Activated CD8-positive, alpha-beta memory T cell treated with anti-CD3 and anti-CD28 coated beads for 48 hours (primary cell): ENCODE measurements around the gene DSCAML1.

Source experiments
- DNase-seq, 3 experiments: peaks; one replicate each; pipeline ENCODE4 v3.0.0-alpha.2; 2020; ENCODE audit warnings: low read depth in 2 of 3, low spot score in 2 of 3

DSCAML1 gene

DNA sequence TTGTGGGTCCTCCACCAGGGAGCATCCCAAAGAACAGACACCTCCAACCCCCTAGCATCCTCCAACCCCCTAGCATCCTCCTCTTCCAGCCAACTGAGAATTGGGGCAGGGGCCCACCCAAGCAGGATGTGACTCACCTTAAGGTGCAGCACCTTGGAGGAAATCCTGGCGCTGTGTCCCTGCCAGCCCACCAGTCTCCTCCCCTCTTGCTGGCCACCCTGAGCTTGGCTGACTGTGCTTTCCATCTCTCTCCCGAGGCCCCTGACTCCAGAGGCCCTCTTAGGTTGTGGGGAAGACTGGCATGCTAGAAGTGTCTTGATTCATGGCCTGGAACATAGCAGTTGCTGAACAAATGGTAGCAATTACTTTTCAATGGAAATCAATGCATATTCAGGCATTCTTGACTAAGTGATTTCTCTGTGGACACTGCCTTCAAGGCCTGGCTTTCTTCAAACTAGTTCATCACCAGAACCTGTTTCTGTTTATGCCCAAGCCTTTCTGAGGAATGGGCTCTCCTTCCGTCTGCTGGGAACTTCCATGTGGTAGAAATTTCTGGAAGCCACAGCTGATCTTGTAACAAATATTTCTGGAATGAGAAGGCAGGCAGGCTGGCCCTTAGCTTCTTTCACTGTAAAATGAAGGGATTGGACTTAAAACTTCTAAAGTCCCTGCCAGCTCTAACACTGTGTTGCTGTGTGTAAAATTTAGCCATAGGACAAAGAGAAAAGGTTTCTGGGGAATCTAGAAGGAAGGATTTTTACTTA, 408.8 kb downstream of the DSCAML1 start:
- DNase-seq = no peak

DNA sequence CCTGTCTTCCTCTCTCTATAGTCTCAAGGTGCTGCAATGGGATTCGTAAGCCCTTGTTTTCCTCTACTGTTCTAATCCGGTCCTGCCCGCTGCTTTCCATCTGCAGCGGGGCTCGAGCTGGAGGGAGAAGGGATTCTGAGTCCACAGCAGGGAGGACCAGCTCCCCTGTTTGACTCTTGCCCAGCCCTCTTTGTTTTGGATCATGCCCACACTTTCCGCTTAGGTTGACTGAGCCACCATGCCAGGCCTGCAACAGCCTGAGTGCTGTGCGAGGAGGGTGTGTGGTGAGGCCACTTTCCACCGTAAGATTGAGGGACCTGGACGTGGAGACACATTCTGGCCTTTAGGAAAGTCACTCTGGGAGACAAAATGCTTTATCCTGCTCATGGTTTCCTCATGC, 411.1 kb downstream of the DSCAML1 start:
- DNase-seq = no peak

DNA sequence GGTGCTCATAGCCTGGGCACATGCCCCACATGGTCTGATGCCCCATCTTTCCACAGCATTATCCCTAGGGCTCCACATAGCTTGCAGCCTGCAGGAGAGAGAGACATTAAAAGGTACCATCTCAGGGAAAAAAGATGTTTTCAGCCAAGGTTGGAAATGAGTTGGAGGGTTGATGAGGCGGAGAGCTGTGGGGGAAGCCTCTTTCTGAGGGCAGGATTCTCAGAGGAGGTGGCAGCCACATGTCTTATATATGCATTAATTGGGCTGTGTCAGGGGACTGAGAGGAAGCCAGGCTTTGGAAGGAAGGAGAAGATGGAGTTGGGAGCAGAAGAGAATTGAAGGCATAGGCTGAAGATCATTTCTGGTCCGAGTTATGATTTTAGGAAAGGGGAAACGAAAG, 411.5 kb downstream of the DSCAML1 start:
- DNase-seq = no peak

DNA sequence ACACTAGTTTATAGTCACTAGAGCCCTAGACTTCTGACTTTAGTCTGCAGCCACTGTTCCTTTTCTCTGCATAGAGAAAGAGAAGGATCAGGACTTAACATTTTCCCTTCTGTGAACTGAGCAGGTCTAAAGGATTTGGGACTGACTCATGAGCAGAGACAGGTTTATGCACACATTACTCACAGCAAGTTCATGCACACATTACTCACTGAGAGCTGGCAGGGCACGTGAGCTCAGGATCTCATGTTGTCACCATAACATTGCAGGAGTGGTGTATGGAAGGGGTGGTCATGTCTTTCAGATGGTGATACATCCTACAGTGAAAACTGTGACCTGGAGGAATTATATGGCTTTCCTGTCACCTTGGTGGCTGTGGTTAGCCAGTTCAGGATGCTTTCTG, 413.0 kb downstream of the DSCAML1 start:
- DNase-seq = no peak

DNA sequence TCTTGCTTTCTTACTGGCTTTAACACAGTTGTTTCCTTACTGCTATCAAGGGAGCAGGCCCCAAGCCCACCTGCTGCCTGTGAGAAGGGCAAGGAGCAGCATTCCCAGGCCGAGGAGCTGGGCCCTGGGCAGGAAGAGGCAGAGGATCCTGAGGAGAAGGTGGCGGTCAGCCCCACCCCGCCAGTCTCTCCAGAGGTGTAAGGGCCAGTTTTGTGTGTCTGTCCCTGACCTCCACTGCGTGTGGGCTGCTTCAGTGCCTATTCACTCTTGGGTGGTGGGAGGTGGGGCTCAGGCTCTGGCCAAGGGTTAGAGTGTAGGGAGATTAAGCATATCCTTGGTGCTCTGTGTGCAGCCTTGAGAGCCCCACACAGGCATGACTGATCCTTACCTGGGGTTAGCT, 414.3 kb downstream of the DSCAML1 start:
- DNase-seq = no peak

DNA sequence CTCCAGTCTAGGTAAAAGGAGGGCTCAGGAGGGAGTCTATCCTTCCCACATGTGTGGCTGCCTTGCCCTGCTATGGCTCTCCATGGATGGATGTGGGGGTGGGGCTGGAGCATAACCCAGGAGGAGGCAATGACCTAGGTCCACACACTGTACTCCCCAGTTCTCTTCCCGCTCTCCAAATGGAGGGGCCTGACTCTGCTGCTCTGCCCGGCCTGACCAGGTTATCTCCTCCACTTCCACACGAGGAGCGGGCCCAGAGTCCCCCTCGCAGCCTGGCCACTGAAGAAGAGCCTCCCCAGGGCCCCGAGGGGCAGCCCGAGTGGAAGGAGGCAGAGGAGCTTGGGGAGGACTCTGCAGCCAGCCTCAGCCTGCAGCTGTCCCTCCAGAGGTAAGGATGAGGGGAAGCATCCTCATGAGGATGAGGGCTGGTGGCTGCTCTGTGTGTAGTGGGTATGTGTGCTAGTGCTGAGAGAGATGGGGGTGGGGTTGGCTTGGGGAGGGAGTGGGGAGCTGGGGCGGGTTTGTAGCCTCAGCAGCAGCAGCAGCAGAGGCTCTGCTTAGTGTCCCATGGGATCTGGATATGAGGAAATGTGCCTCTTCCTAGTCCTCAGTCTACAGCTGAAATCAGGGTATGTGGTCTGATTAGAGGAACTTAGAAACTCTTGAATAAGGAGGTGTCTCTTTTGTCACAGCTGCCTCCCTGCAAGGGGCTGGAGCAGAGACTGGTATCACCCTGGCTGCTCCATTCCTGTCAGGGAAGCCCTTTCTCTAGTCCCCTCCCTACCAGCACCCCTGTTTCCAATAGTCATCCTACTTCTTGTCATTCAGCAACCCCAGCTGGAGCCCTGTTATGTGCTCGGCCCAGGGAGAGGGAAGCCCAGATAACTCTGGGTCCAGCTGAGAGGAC, 415.3 kb downstream of the DSCAML1 start:
- DNase-seq = no peak

DNA sequence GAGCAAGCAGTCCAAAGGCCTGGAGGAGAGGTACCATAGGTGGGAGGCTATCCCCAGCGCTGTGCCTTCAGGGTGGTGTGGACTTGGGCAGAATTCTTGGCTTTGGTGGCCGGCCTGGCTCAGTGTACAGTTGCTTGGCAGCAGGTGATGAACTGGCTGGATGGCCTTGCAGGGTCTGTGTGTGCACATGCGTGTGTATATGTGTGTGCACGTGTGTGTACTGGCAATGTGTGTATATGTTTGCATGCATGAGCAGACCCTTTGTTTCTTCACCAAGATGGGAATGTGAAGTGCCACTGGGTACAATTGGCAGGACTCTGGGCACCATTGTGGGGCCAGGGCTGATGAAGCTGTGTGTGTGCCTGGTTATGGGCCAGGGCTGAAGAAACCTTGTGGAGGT, 416.3 kb downstream of the DSCAML1 start:
- no peak for DNase-seq

DNA sequence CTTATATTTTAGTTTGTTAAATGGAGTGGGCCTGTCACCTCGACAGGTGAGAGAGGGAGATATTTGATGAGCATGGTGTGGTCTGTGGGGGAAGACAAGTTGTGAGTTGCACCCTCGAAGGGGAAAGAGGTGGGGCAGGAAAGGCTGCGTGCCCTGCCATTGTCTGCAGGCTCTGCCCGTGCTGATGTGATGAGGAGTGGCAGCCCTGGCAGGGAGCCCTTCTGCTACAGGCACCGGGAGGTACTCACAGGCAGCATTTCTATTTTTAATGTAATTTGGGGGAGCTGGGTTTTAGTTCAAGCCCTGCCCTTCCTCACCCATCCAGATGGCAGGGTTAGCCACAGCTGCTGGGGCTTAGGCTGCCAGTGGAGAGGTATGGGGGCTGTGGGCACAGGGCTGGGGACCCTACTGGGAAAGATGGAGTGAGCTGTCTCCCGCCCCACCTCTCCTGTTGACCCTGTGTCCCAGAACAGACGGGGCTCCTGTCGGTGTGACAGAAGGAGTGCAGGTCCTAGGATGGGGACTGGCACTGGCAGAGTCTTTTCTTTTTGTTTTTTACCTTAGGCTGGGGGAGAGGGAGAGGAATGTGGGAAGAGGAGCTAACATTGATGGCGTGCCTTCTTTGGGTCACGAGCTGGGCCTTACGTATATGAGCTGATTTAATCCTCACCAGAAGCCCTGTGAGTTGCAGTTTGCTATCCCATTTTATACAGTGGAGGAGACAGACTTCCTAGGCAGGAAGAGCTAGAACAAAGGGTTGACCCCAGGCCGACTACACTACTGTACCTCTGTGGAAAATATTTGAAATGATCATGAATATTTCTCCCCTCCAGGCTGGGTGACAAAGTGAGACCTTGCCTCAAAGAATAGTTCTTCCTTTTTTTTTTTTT, 417.8 kb downstream of the DSCAML1 start:
- DNase-seq = no peak
